Eye (tissue), 1 donor: ENCODE measurements around the gene ANKRD23.
"Not testable (repeated sequence)": the region's sequence is repeated elsewhere in the genome, so short reads cannot be mapped to it uniquely, and the experiment has no call there.

Source experiments
- DNase-seq: peaks from one replicate; pipeline ENCODE4 v3.0.0-alpha.2; 2015

The ANKRD23 gene

DNA sequence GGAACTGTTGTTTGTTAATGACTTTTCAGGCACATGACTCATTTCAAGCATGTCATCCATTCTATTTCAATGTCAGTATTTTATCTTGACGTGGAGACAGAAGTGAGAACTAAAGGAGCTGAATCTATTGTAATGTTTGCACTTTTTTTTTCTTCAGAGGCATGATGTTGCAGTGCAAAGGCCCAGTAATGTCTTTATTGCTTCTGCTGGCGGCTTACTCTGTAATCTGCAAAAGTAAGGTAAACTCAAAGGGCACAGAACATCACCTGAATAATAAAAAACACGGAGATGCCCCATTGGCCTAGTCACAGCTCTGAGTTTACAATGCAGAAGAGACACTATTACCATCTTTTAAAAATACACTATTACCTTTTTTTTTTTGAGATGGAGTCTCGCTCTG lies 30.2 kb downstream of the ANKRD23 start:
- no peak for DNase-seq

GRCh38 chr2:96811917-96812316 lies 31.9 kb downstream of the ANKRD23 start:
- DNase-seq, result peak; percentile 40

- no peak for DNase-seq
Observed at GRCh38 chr2:96810783-96811192, 33.0 kb downstream of the ANKRD23 start.

DNA sequence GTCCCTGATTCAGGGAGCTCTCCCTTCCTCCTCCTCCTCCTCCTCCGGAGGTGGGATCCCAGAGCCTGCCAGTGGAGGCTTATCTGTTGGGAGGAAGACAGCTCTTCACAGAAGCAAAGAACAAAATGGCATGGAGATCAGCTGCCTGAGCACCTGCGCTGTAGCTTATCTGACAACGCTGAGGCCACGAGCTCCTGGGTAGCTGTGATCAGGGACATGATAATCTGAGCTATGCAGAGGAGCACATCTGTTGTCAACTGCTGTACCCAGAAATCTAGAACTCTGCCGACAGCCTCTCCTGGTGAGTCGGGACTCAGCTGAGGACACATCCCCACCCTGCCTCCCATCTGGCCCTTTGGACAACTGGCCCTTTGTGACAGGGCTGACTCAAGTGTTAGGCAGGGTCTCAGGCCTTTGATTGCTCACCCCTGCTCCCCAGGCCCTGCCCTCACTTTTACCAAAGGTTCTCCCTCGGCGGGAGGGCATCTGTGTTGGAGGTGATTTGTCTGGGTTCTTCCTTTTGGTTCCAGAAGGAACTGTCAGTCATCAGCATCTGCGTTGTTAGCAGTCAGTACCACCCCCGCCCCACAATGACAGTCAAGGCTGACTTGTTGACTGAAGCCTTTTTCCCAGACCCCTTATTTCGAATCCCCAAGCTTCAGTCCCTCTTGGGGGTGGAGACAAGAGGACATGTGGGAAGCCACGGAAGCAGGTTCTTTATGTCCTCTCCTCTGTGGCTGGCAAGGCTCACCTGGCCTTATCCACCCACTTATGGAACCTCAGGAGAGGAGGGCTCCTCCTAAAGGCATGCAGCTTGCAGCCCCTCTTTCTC lies 33.7 kb downstream of the ANKRD23 start:
- no peak for DNase-seq

GRCh38 chr2:96809216-96809882 lies 34.5 kb downstream of the ANKRD23 start:
- DNase-seq, result no peak

DNA sequence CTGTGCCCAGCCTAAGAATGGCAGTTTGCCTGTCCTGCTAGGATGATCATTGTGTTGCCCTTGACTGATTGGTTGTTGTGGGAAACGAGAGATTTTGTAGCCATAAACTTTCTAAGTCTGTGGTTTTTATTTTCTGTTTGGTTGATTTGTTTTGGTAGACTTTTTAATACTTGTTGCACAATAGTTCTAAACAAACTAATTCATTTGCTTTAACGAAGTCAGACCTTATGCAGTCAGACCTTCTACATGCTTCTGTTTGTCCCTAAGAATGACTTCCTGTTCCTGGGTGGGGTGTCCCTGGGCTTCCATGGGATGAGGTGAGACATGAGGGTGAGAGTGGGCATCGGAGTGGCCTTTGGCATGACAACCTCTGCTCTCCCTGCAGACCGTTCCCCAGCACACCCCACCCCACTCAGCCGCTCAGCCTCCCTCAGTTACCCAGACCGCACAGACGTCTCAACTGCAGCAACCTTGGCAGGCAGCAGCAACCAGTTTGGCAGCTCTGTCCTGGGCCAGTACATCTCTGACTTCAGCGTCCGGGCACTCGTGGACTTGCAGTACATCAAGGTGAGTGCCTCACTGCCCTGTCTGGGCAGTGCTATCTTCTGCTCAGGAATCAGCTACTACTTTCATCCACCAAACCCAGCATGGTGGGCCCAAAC lies 35.5 kb downstream of the ANKRD23 start:
- no peak for DNase-seq

GRCh38 chr2:96807127-96807471 lies 36.7 kb downstream of the ANKRD23 start:
- no peak for DNase-seq

- no peak for DNase-seq
Observed at GRCh38 chr2:96806468-96807126, 37.2 kb downstream of the ANKRD23 start.

DNA sequence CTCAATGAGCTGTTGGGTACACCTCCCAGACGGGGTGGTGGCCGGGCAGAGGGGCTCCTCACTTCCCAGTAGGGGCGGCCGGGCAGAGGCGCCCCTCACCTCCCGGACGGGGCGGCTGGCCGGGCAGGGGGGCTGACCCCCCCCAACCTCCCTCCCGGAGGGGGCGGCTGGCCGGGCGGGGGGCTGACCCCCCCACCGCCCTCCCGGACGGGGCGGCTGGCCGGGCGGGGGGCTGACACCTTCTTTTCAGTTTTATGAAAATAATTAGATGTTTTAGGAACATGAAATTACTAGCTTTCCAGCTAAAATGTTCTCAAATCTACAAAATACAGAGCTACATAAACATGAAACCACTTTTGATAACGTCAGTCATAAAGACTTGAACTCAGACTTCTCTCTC lies 37.9 kb downstream of the ANKRD23 start:
- not testable (repeated sequence) for DNase-seq

- no peak for DNase-seq
Observed at GRCh38 chr2:96804986-96805385, 38.8 kb downstream of the ANKRD23 start.

GRCh38 chr2:96802721-96803120 lies 41.1 kb downstream of the ANKRD23 start:
- no peak for DNase-seq

- no peak for DNase-seq
Observed at GRCh38 chr2:96801786-96802595, 41.8 kb downstream of the ANKRD23 start.

- peak; percentile 78 for DNase-seq
Observed at GRCh38 chr2:96801005-96801785, 42.6 kb downstream of the ANKRD23 start.

- DNase-seq, result no peak
Observed at GRCh38 chr2:96800061-96801004, 43.5 kb downstream of the ANKRD23 start.

DNA sequence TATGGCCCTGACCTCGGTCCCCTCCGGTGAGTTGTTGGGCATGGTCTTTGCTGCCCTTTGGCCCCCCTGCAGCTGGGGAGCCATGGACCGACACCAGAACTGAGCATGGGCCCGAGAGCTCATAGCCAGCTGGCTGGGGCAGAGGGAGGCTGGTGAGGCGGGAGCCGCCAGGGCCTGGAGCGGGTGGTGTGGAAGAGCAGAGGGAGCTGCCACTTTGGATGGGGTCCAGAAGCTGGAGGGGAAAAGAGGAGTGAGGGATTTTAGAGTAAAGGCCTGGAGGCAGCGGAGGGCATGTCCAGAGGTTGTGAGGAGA lies 44.2 kb downstream of the ANKRD23 start:
- DNase-seq, result no peak

DNA sequence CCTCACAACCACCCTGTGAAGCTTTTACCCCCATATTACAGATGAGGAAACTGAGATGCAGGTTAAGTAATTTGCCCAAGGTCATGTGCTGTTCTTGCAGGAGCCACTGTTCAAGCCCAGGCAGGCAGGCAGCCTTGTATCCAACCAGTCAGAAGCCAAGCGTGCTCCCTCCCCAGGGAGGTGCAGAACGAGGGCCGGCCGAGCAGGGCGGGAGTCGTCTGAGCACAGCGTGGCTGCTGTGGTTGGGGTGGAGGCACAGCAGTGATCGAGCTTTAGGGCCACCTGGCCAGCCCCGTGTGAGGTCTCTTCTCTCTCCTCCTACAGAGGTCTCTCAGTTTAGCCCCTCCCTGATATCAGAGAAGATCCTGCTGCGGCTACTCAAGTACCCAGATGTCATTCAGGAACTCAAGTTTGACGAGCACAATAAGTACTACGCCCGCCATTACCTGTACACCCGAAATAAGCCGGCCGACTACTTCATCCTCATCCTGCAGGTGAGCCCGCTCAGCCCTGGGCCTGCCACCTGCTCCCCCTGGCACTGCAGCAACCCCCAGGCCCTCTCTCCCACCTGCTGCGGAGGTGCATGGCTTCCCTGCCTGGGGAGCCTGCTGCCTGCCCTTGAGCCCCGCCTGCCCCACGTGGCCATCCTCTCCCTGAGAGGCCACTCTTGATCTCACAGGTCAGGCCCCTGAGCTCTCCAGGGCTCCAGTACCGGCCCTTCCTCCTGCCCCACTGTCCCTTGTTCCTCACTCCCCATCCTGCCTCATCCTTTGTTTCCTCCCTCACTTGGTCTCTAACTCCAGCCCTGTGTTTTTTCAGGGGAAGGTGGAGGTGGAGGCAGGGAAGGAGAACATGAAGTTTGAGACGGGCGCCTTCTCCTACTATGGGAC lies 44.8 kb downstream of the ANKRD23 start:
- no peak for DNase-seq

DNA sequence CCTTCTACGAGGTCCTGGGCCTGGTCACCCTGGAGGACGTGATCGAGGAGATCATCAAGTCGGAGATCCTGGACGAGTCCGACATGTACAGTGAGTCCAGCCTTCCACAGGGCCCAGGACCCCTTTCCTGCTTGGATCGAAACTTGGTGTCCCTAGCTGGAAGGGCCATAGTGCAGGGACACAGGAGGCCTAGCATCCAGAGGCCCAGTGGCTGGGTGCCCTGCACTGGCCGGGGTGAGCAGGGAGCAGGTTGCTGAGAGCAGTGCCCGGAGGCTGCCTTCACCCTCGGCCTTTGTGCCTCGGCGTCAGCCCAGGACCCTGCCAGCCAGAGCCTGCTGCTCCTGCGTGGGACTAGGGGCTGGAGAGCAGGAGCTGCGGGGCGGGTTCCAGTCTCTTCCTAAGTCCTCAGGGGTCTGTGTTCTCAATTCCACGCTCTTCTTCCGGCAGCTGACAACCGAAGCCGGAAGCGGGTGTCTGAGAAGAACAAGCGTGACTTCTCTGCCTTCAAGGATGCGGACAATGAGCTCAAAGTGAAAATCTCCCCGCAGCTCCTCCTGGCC lies 46.7 kb downstream of the ANKRD23 start:
- DNase-seq, result no peak

DNA sequence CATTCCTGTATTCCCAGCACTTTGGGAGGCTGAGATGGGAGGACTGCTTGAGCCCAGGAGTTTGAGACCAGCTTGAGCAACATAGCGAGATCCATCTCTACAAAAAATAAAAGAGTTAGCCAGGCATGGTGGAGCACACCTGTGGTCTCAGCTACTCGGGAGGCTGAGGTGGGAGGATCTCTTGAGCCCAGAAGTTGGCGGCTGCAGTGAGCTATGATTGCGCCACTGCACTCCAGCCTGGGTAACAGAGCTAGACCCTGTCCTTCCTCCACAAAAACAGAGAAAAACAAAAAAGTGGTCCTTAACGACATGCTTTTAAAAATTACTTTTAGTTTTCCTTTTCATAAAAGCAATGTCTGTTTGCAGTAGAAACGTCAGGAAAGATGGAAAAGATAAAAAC lies 47.3 kb downstream of the ANKRD23 start:
- DNase-seq, result not testable (repeated sequence)

- no peak for DNase-seq
Observed at GRCh38 chr2:96795076-96795475, 48.7 kb downstream of the ANKRD23 start.
